WTC11 (cell line): ENCODE results near the gene MID1.

Experiments used
- ATF1 ChIP-seq: sonication (generic); formaldehyde crosslinking; IDR thresholded peaks from 2 replicates; pipeline ENCODE4 v1.8.1; 2023; ENCODE audit warnings: mild to moderate bottlenecking, moderate library complexity, missing genetic modification reagents
- CREB1 ChIP-seq: sonication (generic); formaldehyde crosslinking; IDR thresholded peaks from 2 replicates; pipeline ENCODE4 v1.8.0; 2023; ENCODE audit warnings: mild to moderate bottlenecking, missing genetic modification reagents
- FOXJ3 ChIP-seq: sonication (generic); formaldehyde crosslinking; IDR thresholded peaks from 2 replicates; pipeline ENCODE4 v1.9.0; 2021; ENCODE audit warnings: missing genetic modification reagents, mild to moderate bottlenecking, borderline replicate concordance
- NFE2L1 ChIP-seq: sonication (generic); formaldehyde crosslinking; IDR thresholded peaks from 2 replicates; pipeline ENCODE4 v1.8.1; 2023; ENCODE audit warnings: missing genetic modification reagents
- PREB ChIP-seq: sonication (generic); formaldehyde crosslinking; IDR thresholded peaks from 2 replicates; pipeline ENCODE4 v1.8.1; 2022; ENCODE audit warnings: mild to moderate bottlenecking, missing genetic modification reagents, moderate library complexity, borderline replicate concordance
- ZNF416 ChIP-seq: fragments of 250-450 bp; sonication (Bioruptor Pico); IDR thresholded peaks from 2 replicates; pipeline ENCODE4 v1.9.0; 2021; ENCODE audit warnings: mild to moderate bottlenecking, inconsistent platforms
- TF ChIP-seq, protein P1 (sequence below): fragments of 200-600 bp; IDR thresholded peaks from 2 replicates; pipeline ENCODE4 v1.8.0; 2022; ENCODE audit warnings: antibody characterized with exemption

- TF ChIP-seq, protein P1, sequence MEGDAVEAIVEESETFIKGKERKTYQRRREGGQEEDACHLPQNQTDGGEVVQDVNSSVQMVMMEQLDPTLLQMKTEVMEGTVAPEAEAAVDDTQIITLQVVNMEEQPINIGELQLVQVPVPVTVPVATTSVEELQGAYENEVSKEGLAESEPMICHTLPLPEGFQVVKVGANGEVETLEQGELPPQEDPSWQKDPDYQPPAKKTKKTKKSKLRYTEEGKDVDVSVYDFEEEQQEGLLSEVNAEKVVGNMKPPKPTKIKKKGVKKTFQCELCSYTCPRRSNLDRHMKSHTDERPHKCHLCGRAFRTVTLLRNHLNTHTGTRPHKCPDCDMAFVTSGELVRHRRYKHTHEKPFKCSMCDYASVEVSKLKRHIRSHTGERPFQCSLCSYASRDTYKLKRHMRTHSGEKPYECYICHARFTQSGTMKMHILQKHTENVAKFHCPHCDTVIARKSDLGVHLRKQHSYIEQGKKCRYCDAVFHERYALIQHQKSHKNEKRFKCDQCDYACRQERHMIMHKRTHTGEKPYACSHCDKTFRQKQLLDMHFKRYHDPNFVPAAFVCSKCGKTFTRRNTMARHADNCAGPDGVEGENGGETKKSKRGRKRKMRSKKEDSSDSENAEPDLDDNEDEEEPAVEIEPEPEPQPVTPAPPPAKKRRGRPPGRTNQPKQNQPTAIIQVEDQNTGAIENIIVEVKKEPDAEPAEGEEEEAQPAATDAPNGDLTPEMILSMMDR: no peak
- no peak for TF ChIP-seq NFE2L1 (CRISPR knock-in tag)
- no peak for TF ChIP-seq ATF1 (CRISPR knock-in tag)
- TF ChIP-seq ZNF416 (CRISPR knock-in tag): no peak
- TF ChIP-seq CREB1 (CRISPR knock-in tag): no peak
- TF ChIP-seq FOXJ3 (CRISPR knock-in tag): no peak
- TF ChIP-seq PREB (CRISPR knock-in tag): no peak
Observed at GRCh38 chrX:10597871-10598270, 22.5 kb downstream of the MID1 start.
